K562 (cell line): ENCODE data around the gene FRRS1. TPM values are rescaled to one million over a fixed set of nuclear protein-coding genes. Genes with fewer than 3 reads are reported as not detected.
A peak's percentile ranks its signal among the peaks of the same experiment; 100 is the strongest.

Source experiments
- ATAC-seq: fragments of 200-7000 bp; cut with Tn5 transposase; 3 replicates; pipeline ENCODE4 v1.9.1; 2020; ENCODE audit warnings: moderate library complexity
- BruUV-seq: library from RNA; stranded (reverse); fragments of 400-500 nt; replicated peaks from 2 replicates; lab custom pipeline; 2021; lab: Mats Ljungman, UMichigan
- CTCF ChIA-PET: fragments of 300-600 bp; formaldehyde crosslinking; extraction: SDS; loops from one replicate; lab custom pipeline; 2021; ENCODE audit warnings: low intra/inter-chr PET ratio; lab: Yijun Ruan, JAX
- POLR2A ChIA-PET: fragments of 300-600, 350-650 bp; sonication (Branson Sonifier 250); formaldehyde crosslinking; extraction: SDS; loops from one replicate; lab custom pipeline; 2021; ENCODE audit warnings: antibody characterized with exemption, inconsistent platforms; lab: Yijun Ruan, JAX
- DNase-seq, 4 experiments: peaks; one replicate each; pipeline versions ENCODE4 v3.0.0 to v3.0.0-alpha.2; 2011 to 2018; ENCODE audit warnings: low spot score in 3 of 4, mixed read lengths in 3 of 4; ENCODE audit errors: extremely low read depth in 1 of 4
- FAIRE-seq: peaks from 2 replicates; lab custom pipeline; 2011; peaks lifted over from hg19 to GRCh38; lab: Jason Lieb, UNC
- H2AFZ ChIP-seq: 2 replicates; pipeline ENCODE4 v1.6.0; 2011; ENCODE audit warnings: low read depth, low read length, control low read depth, inconsistent platforms
- H3K27ac ChIP-seq: fragments of 200-600 bp; 3 replicates; pipeline ENCODE4 v1.8.0; 2011; ENCODE audit warnings: low read depth, mild to moderate bottlenecking, control low read depth, inconsistent platforms, low read length, moderate library complexity, mixed read lengths; ENCODE audit errors: extremely low read depth
- H3K27me3 ChIP-seq, 2 experiments: fragments of 300-600 bp in 1 of 2; 2 replicates in 1 of 2; 3 replicates in 1 of 2; pipeline versions ENCODE4 v1.6.0 to v1.8.0; 2011; ENCODE audit warnings: inconsistent platforms in 2 of 2, low read length in 2 of 2, mild to moderate bottlenecking in 1 of 2, mixed read lengths in 1 of 2, moderate library complexity in 1 of 2; ENCODE audit not compliant: control insufficient read depth in 2 of 2, insufficient read depth in 2 of 2
- H3K36me3 ChIP-seq: fragments of 300-600 bp; 3 replicates; pipeline ENCODE4 v1.8.0; 2011; ENCODE audit warnings: mild to moderate bottlenecking, low read length, inconsistent platforms; ENCODE audit not compliant: control insufficient read depth, insufficient read depth
- H3K4me1 ChIP-seq, 2 experiments: fragments of 200-600 bp in 1 of 2; replicated peaks in 1 of 2; 2 replicates in 1 of 2; 3 replicates in 1 of 2; pipeline versions ENCODE4 v1.5.1 to v1.8.0; 2011; ENCODE audit warnings: inconsistent platforms in 2 of 2, low read length in 2 of 2, mild to moderate bottlenecking in 1 of 2, mixed read lengths in 1 of 2, moderate library complexity in 1 of 2; ENCODE audit not compliant: control insufficient read depth in 2 of 2, insufficient read depth in 2 of 2
- H3K4me2 ChIP-seq: 2 replicates; pipeline ENCODE4 v1.6.1; 2011; ENCODE audit warnings: low read length, control low read depth, inconsistent platforms, mixed read lengths; ENCODE audit not compliant: insufficient read depth
- H3K4me3 ChIP-seq: fragments of 200-600 bp; sonication (generic), shearing (Covaris generic); 2 replicates; pipeline ENCODE4 v1.5.1; 2016; ENCODE audit warnings: control low read depth, inconsistent platforms
- H3K79me2 ChIP-seq: fragments of 200-600 bp; 3 replicates; pipeline ENCODE4 v1.8.0; 2011; ENCODE audit warnings: low read length, inconsistent platforms; ENCODE audit not compliant: control insufficient read depth, insufficient read depth
- H3K9ac ChIP-seq, 2 experiments: 2 replicates each; pipeline versions ENCODE4 v1.6.0 to v1.6.1; 2011; ENCODE audit warnings: low read depth in 2 of 2, low read length in 2 of 2, control low read depth in 1 of 2, inconsistent platforms in 1 of 2, mild to moderate bottlenecking in 1 of 2, mixed read lengths in 1 of 2; ENCODE audit not compliant: insufficient read depth in 1 of 2
- H3K9me1 ChIP-seq: one replicate; pipeline ENCODE4 v1.6.0; 2011; ENCODE audit warnings: inconsistent platforms, mild to moderate bottlenecking, low read length, moderate library complexity; ENCODE audit not compliant: control insufficient read depth, insufficient read depth
- H3K9me3 ChIP-seq: replicated peaks from 2 replicates; pipeline ENCODE4 v1.5.1; 2011; ENCODE audit warnings: low read depth, low read length, inconsistent platforms; ENCODE audit not compliant: control insufficient read depth, insufficient read depth
- H4K20me1 ChIP-seq: replicated peaks from 2 replicates; pipeline ENCODE4 v1.6.1; 2011; ENCODE audit warnings: low read length, inconsistent platforms, mixed read lengths; ENCODE audit not compliant: control insufficient read depth, insufficient read depth
- NFE2 ChIP-seq: IDR thresholded peaks from 2 replicates; pipeline ENCODE4 v1.6.1; 2014; ENCODE audit warnings: antibody characterized with exemption, low read depth
- TCF7 ChIP-seq: sonication (generic); IDR thresholded peaks from 2 replicates; pipeline ENCODE4 v1.6.1; 2016; ENCODE audit warnings: antibody characterized with exemption, borderline replicate concordance
- ZNF561 ChIP-seq: fragments of 450-650 bp; formaldehyde crosslinking; conservative IDR thresholded peaks from 2 replicates; pipeline ENCODE4 v1.4.0; 2020; ENCODE audit warnings: mild to moderate bottlenecking, moderate library complexity
- WGBS: fragments of 100-300 bp; shearing (Covaris generic); methylation state at CpG from one replicate; pipeline ENCODE4 v1.1.6; 2016; ENCODE audit warnings: low coverage, mixed read lengths; ENCODE audit not compliant: insufficient coverage; ENCODE audit errors: missing lambda C conversion rate; 5-methylcytosine and 5-hydroxymethylcytosine counted together
- in situ Hi-C: fragments of 300-500 bp; cut with MboI; formaldehyde crosslinking; loops from 4 replicates; pipeline ENCODE4 v1.15.0; 2018; ENCODE audit warnings: inconsistent platforms, mixed read lengths
- intact Hi-C: fragments of 100-400 bp; cut with micrococcal nuclease; formaldehyde crosslinking; loops from 2 replicates; pipeline ENCODE4 v1.14.2; 2022
- polyA plus RNA-seq, 8 experiments: library from polyadenylated mRNA; depleted of rRNA in 4 of 8; stranded (reverse) in 5 of 8; unstranded in 3 of 8; fragments of >200 nt; fragmentation: Nextera tagmentation in 2 of 8; fragmentation: Illumina TruSeq in 1 of 8; extraction: Ambion mirVana in 2 of 8; extraction: Trizol in 1 of 8; gene quantifications; 2 replicates each; pipeline versions ENCODE4 v1.2.1 to v1.2.3, GENCODE V29; 2011 to 2014; ENCODE audit warnings: inconsistent platforms in 1 of 8, missing spikeins in 1 of 8
- total RNA-seq, 7 experiments: library from RNA; depleted of rRNA in 6 of 7; stranded (reverse); fragments of >200 nt in 6 of 7; fragmentation: Illumina TruSeq in 2 of 7; extraction: Trizol in 2 of 7; gene quantifications; 2 replicates each; pipeline versions ENCODE4 v1.2.1 to v1.2.3, GENCODE V29; 2011 to 2021; ENCODE audit warnings: low replicate concordance in 1 of 7
- TF ChIP-seq, protein P1 (sequence below): fragments of 450-650 bp; conservative IDR thresholded peaks from 2 replicates; pipeline ENCODE4 v1.6.1; 2016; ENCODE audit warnings: missing genetic modification characterization, low read depth, mild to moderate bottlenecking, control low read depth, missing compliant biosample characterization
- TF ChIP-seq, protein P2 (sequence below), 2 experiments: fragments of 450-650 bp in 1 of 2; sonication (generic) in 1 of 2; formaldehyde crosslinking in 1 of 2; IDR thresholded peaks in 1 of 2; conservative IDR thresholded peaks in 1 of 2; 2 replicates each; pipeline versions ENCODE4 v1.6.1 to v1.8.1; 2016 to 2023; ENCODE audit warnings: mild to moderate bottlenecking in 2 of 2, moderate library complexity in 2 of 2, inconsistent platforms in 1 of 2, missing genetic modification reagents in 1 of 2

The FRRS1 gene
- total and polyA plus RNA-seq, 9 of the 15 experiments (the other 6 are each of a cell fraction or from before 2014, with no cell fraction given), result 0.87 to 54.0 (median 23.7) TPM

DNA sequence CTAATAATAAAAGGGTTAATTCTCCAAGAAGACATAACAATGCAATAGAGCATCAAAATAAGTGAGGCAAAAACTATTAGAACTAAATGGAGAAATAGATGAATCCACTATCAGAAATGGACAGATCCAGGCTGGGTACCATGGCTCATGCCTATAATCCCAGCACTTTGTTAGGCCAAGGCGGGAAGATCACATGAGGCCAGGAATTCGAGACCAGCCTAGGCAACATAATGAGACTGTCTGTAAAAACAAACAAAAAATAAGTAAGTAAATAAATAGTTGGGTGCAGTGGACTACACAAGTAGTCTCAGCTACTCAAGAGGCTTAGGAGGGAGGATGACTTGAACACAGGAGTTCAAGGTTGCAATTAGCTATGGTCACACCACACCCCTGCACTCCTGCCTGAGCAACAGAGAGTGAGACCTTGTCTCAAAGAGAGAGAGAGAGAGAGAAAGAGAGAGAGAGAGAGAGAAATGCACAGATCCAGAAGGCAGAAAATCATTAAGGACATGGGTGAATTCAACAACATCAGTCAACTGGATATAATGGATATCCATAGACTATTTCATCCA is 12.3 kb downstream of the FRRS1 start:
- H3K79me2 ChIP-seq, result peaks cover 92% of the 10 kb centered on the region
- intact Hi-C loops (no loop called here), in situ Hi-C loops (no loop called here)
- no peaks in the 10 kb centered on the region for H3K9me3 ChIP-seq
- no peaks in the 10 kb centered on the region for H3K27me3 ChIP-seq
- H3K4me3 ChIP-seq, result no peak overlapping the region
- DNase-seq, result no peak
- POLR2A ChIA-PET, result interaction anchor here (0.5 to 2.4 kb wide), 6 partner anchors 9 to 115 kb away, joined by 3 to 17 read pairs (median 4); partner anchors contain the start of gene FRRS1
- no peak overlapping the region for H3K4me2 ChIP-seq
- peaks cover 8% of the 10 kb centered on the region; the same call in 2 of the 3 replicates for H3K36me3 ChIP-seq
- 0 out of 2 replicates have a peak, but pooled peaks cover 2% of the 10 kb centered on the region for H4K20me1 ChIP-seq
- no peak overlapping the region for H2AFZ ChIP-seq
- BruUV-seq, result no TSS peak
- FAIRE-seq, result no peak
- no peak overlapping the region for H3K9ac ChIP-seq
- H3K9me1 ChIP-seq, result peaks cover 4% of the 10 kb centered on the region
- TF ChIP-seq NFE2, result no peak
- TF ChIP-seq TCF7, result no peak
- no peak for TF ChIP-seq ZNF561
- TF ChIP-seq, protein P1, sequence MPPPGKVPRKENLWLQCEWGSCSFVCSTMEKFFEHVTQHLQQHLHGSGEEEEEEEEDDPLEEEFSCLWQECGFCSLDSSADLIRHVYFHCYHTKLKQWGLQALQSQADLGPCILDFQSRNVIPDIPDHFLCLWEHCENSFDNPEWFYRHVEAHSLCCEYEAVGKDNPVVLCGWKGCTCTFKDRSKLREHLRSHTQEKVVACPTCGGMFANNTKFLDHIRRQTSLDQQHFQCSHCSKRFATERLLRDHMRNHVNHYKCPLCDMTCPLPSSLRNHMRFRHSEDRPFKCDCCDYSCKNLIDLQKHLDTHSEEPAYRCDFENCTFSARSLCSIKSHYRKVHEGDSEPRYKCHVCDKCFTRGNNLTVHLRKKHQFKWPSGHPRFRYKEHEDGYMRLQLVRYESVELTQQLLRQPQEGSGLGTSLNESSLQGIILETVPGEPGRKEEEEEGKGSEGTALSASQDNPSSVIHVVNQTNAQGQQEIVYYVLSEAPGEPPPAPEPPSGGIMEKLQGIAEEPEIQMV (tag), result no peak
- TF ChIP-seq, protein P2, sequence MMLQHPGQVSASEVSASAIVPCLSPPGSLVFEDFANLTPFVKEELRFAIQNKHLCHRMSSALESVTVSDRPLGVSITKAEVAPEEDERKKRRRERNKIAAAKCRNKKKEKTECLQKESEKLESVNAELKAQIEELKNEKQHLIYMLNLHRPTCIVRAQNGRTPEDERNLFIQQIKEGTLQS (IDR thresholded peaks at IDR 0.05), result no peak
- TF ChIP-seq, protein P2 (CRISPR knock-in tag; conservative IDR thresholded peaks at IDR 0.05), result no peak
- WGBS, result 94% methylated on average over 2 of the region's 2 CpGs
- CTCF ChIA-PET, result no interaction called here
- peak; percentile 16; the same call in 1 of the 3 replicates for ATAC-seq
- peaks cover 4 to 24% of the 10 kb centered on the region in 2 experiments; a peak in 4 of 5 replicates for H3K4me1 ChIP-seq
- no peak overlapping the region for H3K27ac ChIP-seq
